ENCODE data around the gene SETBP1. TPM values are rescaled to one million over a fixed set of nuclear protein-coding genes. Genes with fewer than 3 reads are reported as not detected.

The SETBP1 gene
- total RNA-seq, 3 donors from 2014 or later, result 15.0 to 97.2 (median 17.8) TPM

DNA sequence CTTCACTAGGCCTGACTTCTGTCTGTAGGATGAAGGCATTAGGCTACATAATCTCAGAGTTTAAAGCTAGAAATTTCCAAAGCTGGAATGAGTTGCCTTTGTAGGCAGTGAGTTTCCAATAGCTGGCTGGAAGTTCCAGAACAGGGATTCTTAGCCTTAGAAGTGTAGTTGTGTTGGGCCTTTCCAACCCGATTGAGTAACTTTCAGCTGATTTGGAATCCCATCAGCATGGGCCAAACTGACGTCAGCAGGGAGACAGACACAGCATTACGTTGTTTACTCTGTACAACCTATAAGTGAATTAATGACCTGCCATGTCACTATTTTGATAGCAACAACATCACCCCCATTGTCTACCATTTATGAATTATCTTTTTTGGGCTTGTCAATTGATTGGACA is 56.9 kb downstream of the SETBP1 start:
- intact Hi-C loops (cut with DNase I, micrococcal nuclease), result no loop called here
- no peak for DNase-seq
- H3K36me3 ChIP-seq (ENCODE audit: low read depth), result no peaks in the 10 kb centered on the region
- H3K9me3 ChIP-seq, result no peaks in the 10 kb centered on the region
- H3K4me1 ChIP-seq (ENCODE audit: low read depth), result no peaks in the 10 kb centered on the region
- ATAC-seq, result no peak
- no peak overlapping the region for H3K4me3 ChIP-seq
- TF ChIP-seq, protein P1, sequence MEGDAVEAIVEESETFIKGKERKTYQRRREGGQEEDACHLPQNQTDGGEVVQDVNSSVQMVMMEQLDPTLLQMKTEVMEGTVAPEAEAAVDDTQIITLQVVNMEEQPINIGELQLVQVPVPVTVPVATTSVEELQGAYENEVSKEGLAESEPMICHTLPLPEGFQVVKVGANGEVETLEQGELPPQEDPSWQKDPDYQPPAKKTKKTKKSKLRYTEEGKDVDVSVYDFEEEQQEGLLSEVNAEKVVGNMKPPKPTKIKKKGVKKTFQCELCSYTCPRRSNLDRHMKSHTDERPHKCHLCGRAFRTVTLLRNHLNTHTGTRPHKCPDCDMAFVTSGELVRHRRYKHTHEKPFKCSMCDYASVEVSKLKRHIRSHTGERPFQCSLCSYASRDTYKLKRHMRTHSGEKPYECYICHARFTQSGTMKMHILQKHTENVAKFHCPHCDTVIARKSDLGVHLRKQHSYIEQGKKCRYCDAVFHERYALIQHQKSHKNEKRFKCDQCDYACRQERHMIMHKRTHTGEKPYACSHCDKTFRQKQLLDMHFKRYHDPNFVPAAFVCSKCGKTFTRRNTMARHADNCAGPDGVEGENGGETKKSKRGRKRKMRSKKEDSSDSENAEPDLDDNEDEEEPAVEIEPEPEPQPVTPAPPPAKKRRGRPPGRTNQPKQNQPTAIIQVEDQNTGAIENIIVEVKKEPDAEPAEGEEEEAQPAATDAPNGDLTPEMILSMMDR (IDR thresholded peaks at IDR 0.05), result no peak

- Histone ChIP-seq H3K4me1 (ENCODE audit: low read depth) (no peaks in the 10 kb centered on the region), H3K36me3 (ENCODE audit: low read depth) (no peaks in the 10 kb centered on the region), H3K4me3 (no peak overlapping the region), H3K9me3 (no peaks in the 10 kb centered on the region)
- no peak for DNase-seq
- intact Hi-C loops (cut with DNase I, micrococcal nuclease), result no loop called here
- no peak for ATAC-seq
- TF ChIP-seq, protein P1 (IDR thresholded peaks at IDR 0.05), result no peak
Observed at GRCh38 chr18:44740000-44740399, 59.3 kb downstream of the SETBP1 start.

DNA sequence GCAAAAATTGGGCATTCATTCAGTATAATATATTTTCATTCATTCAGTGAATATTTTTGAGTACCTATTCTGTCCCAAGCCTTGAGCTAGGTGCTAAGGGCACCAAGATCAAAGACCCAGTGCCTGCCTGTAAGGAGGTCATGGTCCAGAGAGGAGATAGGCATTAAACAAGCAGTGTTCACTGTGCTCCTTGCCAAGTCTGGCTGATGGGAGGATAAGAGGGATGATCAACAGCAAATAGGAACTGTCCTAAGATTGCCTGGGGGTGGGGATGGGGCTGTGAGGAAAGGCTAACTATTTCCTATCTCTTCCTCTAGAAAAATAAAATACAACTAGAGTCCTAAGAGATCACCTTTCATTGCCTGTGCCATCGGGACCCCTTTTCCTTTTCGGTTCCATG is 60.4 kb downstream of the SETBP1 start:
- intact Hi-C loops (cut with DNase I, micrococcal nuclease), result no loop called here

GRCh38 chr18:44741511-44741910 is 60.8 kb downstream of the SETBP1 start:
- no peaks in the 10 kb centered on the region for H3K36me3 ChIP-seq (ENCODE audit: low read depth)
- TF ChIP-seq, protein P1 (IDR thresholded peaks at IDR 0.05), result no peak
- intact Hi-C loops (cut with DNase I, micrococcal nuclease), result no loop called here
- no peaks in the 10 kb centered on the region for H3K9me3 ChIP-seq
- no peak overlapping the region for H3K4me3 ChIP-seq
- no peak for ATAC-seq
- H3K4me1 ChIP-seq (ENCODE audit: low read depth), result no peaks in the 10 kb centered on the region
- DNase-seq, result no peak

More for the DNA sequence above, 60.4 kb downstream of the SETBP1 start:
- Histone ChIP-seq H3K36me3 (ENCODE audit: low read depth) (no peaks in the 10 kb centered on the region), H3K4me1 (ENCODE audit: low read depth) (no peaks in the 10 kb centered on the region), H3K9me3 (no peaks in the 10 kb centered on the region), H3K4me3 (no peak overlapping the region)
- ATAC-seq (no peak), DNase-seq (no peak)
- TF ChIP-seq, protein P1 (IDR thresholded peaks at IDR 0.05), result no peak

DNA sequence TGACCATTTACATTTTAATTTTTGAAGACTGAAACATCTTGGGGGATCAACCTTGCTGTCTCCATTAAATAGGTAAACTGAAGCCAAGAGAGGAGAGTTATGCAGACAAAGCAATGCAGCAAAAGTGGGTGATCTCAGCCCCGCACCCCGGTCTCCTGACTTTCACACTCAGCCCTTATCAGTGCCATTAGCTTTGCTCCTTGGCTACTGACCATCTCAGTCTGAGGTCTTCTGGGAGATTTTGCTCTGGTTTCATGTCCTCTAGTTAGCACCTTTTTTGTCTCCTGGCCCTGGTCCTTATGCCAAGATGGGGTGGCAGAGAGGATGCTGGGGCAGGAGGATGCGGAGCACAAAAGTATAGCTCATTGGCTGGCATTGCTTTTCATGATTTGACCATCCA is 61.4 kb downstream of the SETBP1 start:
- intact Hi-C loops (cut with DNase I, micrococcal nuclease), result no loop called here
- DNase-seq, result no peak
- no peak for ATAC-seq
- Histone ChIP-seq H3K36me3 (ENCODE audit: low read depth) (no peaks in the 10 kb centered on the region), H3K9me3 (no peaks in the 10 kb centered on the region), H3K4me1 (ENCODE audit: low read depth) (no peaks in the 10 kb centered on the region), H3K4me3 (no peak overlapping the region)
- TF ChIP-seq, protein P1 (IDR thresholded peaks at IDR 0.05), result no peak

DNA sequence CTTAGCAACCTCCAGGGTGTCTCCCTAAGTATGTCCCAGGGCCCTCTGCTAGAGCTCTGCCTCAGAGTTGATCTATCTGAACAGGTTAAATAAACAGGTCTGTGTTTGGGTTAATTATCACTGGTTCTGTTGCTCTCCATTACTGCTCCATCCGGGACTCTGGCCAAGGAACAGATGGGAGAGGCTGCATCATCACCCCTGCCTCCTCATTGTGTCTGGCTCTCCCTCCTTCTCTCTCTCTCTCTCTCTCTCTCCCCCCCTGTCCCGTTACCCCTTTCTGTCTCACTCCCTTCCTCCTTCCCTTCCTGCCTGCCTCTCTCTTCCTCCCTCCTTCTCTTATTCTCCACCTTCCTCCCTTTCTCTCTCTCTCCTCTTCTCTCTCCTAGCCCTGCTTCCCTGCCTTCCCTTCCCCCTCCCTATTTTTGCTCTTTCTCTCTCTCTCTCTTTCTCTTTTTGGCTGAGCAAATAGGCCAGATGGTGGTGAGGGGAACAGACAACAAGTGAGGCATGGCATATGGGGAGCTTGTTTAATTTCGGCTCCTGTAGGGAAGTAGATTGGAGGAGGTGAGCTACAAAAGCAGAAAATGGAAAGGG is 62.1 kb downstream of the SETBP1 start:
- ATAC-seq (peak; percentile 73), DNase-seq (peak in 1 of 3 donors; percentile 48)
- Histone ChIP-seq H3K36me3 (ENCODE audit: low read depth) (no peaks in the 10 kb centered on the region), H3K9me3 (no peaks in the 10 kb centered on the region), H3K4me1 (ENCODE audit: low read depth) (no peaks in the 10 kb centered on the region), H3K4me3 (no peak overlapping the region)
- TF ChIP-seq, protein P1 (IDR thresholded peaks at IDR 0.05), result no peak
- intact Hi-C loops (cut with DNase I, micrococcal nuclease), result no loop called here

Data from mucosa of descending colon (tissue), 3 donors.